OCI-LY1 (cell line): Measurements from ENCODE around the gene TPCN1.

ENCODE experiments used
- H2AFZ ChIP-seq: fragments of 200-600 bp; sonication (generic), shearing (Covaris generic); 2 replicates; pipeline ENCODE4 v1.6.0; 2014; ENCODE audit warnings: antibody characterized with exemption, mild to moderate bottlenecking, low read length
- H3F3A ChIP-seq: fragments of 200-600 bp; sonication (generic), shearing (Covaris generic); 2 replicates; pipeline ENCODE4 v1.6.0; 2014; ENCODE audit warnings: mild to moderate bottlenecking, antibody characterized with exemption, low read length, moderate library complexity; ENCODE audit not compliant: insufficient read depth
- H3K27ac ChIP-seq: fragments of 200-600 bp; sonication (generic); 2 replicates; pipeline ENCODE4 v1.5.1; 2014; ENCODE audit warnings: low read length, mixed run types, mild to moderate bottlenecking, low read depth; ENCODE audit not compliant: poor library complexity, severe bottlenecking
- H3K27me3 ChIP-seq: fragments of 200-600 bp; sonication (generic); 2 replicates; pipeline ENCODE4 v1.6.0; 2014; ENCODE audit warnings: antibody characterized with exemption, mild to moderate bottlenecking, low read length, moderate library complexity; ENCODE audit not compliant: insufficient read depth
- H3K36me3 ChIP-seq: fragments of 200-600 bp; sonication (generic); 2 replicates; pipeline ENCODE4 v1.6.1; 2014; ENCODE audit warnings: mild to moderate bottlenecking, antibody characterized with exemption, low read length, moderate library complexity, mixed read lengths; ENCODE audit not compliant: insufficient read depth
- H3K4me1 ChIP-seq: fragments of 200-600 bp; sonication (generic); 2 replicates; pipeline ENCODE4 v1.5.1; 2014; ENCODE audit warnings: mild to moderate bottlenecking, low read length, moderate library complexity; ENCODE audit not compliant: insufficient read depth, severe bottlenecking
- H3K4me2 ChIP-seq: fragments of 200-600 bp; sonication (generic), shearing (Covaris generic); 2 replicates; pipeline ENCODE4 v1.6.1; 2014; ENCODE audit warnings: low read length
- H3K4me3 ChIP-seq: fragments of 200-600 bp; sonication (generic); 2 replicates; pipeline ENCODE4 v1.5.1; 2014; ENCODE audit warnings: low read length, low read depth, mild to moderate bottlenecking, mixed read lengths; ENCODE audit not compliant: poor library complexity, severe bottlenecking
- H3K79me2 ChIP-seq: fragments of 200-600 bp; shearing (Covaris generic); 2 replicates; pipeline ENCODE4 v1.6.1; 2016; ENCODE audit warnings: mixed run types, low read length, mixed read lengths; ENCODE audit not compliant: insufficient read depth
- H3K9ac ChIP-seq: fragments of 200-600 bp; sonication (generic), shearing (Covaris generic); 2 replicates; pipeline ENCODE4 v1.6.1; 2014; ENCODE audit warnings: mild to moderate bottlenecking, low read length, mixed read lengths
- H3K9me2 ChIP-seq: fragments of 200-600 bp; sonication (generic), shearing (Covaris generic); 2 replicates; pipeline ENCODE4 v1.6.1; 2014; ENCODE audit warnings: low read depth, mild to moderate bottlenecking, low read length, mixed read lengths
- H3K9me3 ChIP-seq: fragments of 200-600 bp; shearing (Covaris generic); 2 replicates; pipeline ENCODE4 v1.6.1; 2014; ENCODE audit warnings: low read length, mixed read lengths
- H4K20me1 ChIP-seq: fragments of 200-600 bp; sonication (generic), shearing (Covaris generic); 2 replicates; pipeline ENCODE4 v1.6.0; 2016; ENCODE audit warnings: mild to moderate bottlenecking, low read length; ENCODE audit not compliant: insufficient read depth
- EZH2 ChIP-seq: fragments of 200-600 bp; sonication (generic), shearing (Covaris generic); IDR thresholded peaks from 2 replicates; pipeline ENCODE4 v1.8.0; 2017; ENCODE audit warnings: borderline replicate concordance, mixed run types, mild to moderate bottlenecking, antibody characterized with exemption, low read length, moderate library complexity, mixed read lengths
- TF ChIP-seq, protein P1 (sequence below): fragments of 200-600 bp; sonication (generic), shearing (Covaris generic); IDR thresholded peaks from 2 replicates; pipeline ENCODE4 v1.5.1; 2017; ENCODE audit warnings: mild to moderate bottlenecking, antibody characterized with exemption, low read length, moderate library complexity, mixed read lengths

The TPCN1 gene

DNA sequence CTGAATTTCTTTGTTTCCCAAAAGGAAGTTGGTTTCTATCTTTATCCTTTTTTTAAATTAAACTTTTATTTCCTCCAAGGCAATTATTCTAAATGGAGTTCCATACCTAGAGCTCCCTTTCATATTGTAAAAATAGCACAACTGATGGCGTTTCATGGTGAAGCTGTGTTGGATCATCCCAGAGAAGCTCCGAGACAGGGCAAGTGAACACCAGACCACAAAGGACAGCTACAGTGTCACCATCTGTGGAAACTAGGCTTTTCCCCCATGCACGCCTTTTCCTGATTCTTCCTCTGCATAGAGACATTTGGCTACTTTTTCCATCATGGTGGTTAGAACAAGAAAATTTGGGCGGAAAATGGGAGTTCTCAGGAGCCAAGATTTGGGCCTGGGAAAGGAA is 12.7 kb downstream of the TPCN1 start:
- Histone ChIP-seq H3K9me2 (no peaks in the 10 kb centered on the region), H4K20me1 (no peaks in the 10 kb centered on the region), H3F3A (0 out of 2 replicates have a peak, but pooled peaks cover 1% of the 10 kb centered on the region), H3K4me1 (peaks cover 70% of the 10 kb centered on the region), H3K9ac (no peak overlapping the region), H2AFZ (no peak overlapping the region), H3K27ac (peak overlapping the region; percentile 93), H3K36me3 (peaks cover 96% of the 10 kb centered on the region), H3K4me2 (no peak overlapping the region), H3K4me3 (no peak overlapping the region), H3K9me3 (no peaks in the 10 kb centered on the region), H3K79me2 (0 out of 2 replicates have a peak, but pooled peaks cover 6% of the 10 kb centered on the region), H3K27me3 (no peaks in the 10 kb centered on the region)
- no peak for TF ChIP-seq EZH2
- TF ChIP-seq, protein P1, sequence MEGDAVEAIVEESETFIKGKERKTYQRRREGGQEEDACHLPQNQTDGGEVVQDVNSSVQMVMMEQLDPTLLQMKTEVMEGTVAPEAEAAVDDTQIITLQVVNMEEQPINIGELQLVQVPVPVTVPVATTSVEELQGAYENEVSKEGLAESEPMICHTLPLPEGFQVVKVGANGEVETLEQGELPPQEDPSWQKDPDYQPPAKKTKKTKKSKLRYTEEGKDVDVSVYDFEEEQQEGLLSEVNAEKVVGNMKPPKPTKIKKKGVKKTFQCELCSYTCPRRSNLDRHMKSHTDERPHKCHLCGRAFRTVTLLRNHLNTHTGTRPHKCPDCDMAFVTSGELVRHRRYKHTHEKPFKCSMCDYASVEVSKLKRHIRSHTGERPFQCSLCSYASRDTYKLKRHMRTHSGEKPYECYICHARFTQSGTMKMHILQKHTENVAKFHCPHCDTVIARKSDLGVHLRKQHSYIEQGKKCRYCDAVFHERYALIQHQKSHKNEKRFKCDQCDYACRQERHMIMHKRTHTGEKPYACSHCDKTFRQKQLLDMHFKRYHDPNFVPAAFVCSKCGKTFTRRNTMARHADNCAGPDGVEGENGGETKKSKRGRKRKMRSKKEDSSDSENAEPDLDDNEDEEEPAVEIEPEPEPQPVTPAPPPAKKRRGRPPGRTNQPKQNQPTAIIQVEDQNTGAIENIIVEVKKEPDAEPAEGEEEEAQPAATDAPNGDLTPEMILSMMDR: no peak

DNA sequence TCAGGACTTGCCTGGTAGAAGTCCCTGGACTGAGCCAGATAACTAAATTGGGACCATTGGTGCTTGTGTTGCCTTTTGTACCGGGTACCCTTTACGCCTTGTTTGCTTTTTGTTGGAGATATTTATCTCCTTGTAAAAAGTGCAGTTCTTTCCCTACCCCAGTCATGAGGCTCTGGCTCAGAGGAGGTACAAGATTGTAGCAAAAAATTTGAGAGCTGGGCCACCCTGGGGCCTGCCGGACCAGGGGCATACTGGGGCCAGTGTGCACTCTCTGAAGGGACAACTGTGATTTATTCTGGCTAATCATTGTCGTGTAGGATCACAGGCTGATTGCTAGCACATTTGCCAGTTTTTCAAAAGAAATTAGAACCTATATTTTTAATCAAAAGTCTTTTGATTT is 13.2 kb downstream of the TPCN1 start:
- Histone ChIP-seq H3K79me2 (0 out of 2 replicates have a peak, but pooled peaks cover 6% of the 10 kb centered on the region), H4K20me1 (no peaks in the 10 kb centered on the region), H3K36me3 (peaks cover 96% of the 10 kb centered on the region), H3K4me1 (peaks cover 70% of the 10 kb centered on the region), H3K27ac (peak overlapping the region; percentile 93), H2AFZ (no peak overlapping the region), H3F3A (no peaks in the 10 kb centered on the region), H3K4me3 (no peak overlapping the region), H3K27me3 (no peaks in the 10 kb centered on the region), H3K9ac (no peak overlapping the region), H3K9me3 (no peaks in the 10 kb centered on the region), H3K4me2 (no peak overlapping the region), H3K9me2 (no peaks in the 10 kb centered on the region)
- TF ChIP-seq, protein P1: no peak
- TF ChIP-seq EZH2: no peak

DNA sequence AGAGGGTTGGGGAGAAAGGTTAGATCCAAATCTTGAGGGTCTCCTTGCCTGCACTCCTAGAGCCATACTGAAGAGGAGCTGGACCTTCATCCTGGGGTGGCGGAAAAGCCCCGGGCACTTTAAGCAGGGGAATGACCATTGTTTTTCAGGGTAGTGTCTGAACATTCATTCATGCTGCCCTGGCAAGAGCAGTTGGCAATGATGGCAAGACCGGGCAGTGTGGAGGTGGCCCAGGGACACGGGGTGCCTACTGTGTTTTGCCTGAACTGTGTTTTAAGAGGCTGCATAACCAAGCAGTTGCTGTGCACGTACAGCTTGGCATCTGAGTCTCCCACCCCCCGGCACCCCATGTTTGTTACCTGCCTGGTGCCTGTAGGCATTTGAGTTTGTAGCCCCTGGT is 14.7 kb downstream of the TPCN1 start:
- no peaks in the 10 kb centered on the region for H4K20me1 ChIP-seq
- H3K4me2 ChIP-seq: no peak overlapping the region
- no peak for TF ChIP-seq EZH2
- TF ChIP-seq, protein P1: no peak
- peaks cover 95% of the 10 kb centered on the region for H3K36me3 ChIP-seq
- 0 out of 2 replicates have a peak, but pooled peaks cover 2% of the 10 kb centered on the region for H3F3A ChIP-seq
- H3K27me3 ChIP-seq: no peaks in the 10 kb centered on the region
- no peak overlapping the region for H3K4me3 ChIP-seq
- H3K9me2 ChIP-seq: no peaks in the 10 kb centered on the region
- no peak overlapping the region for H3K9ac ChIP-seq
- H3K4me1 ChIP-seq: peaks cover 71% of the 10 kb centered on the region
- H3K9me3 ChIP-seq: no peaks in the 10 kb centered on the region
- peak overlapping the region; percentile 31 for H3K27ac ChIP-seq
- H2AFZ ChIP-seq: no peak overlapping the region
- 0 out of 2 replicates have a peak, but pooled peaks cover 6% of the 10 kb centered on the region for H3K79me2 ChIP-seq
